K562 (cell line): ENCODE measurements around the gene THAP9.

ENCODE experiments used
- EHMT2 ChIP-seq: fragments of 450-650 bp; IDR thresholded peaks from 2 replicates; pipeline ENCODE4 v1.6.1; 2018; ENCODE audit warnings: antibody characterized with exemption
- EP300 ChIP-seq: IDR thresholded peaks from 2 replicates; pipeline ENCODE4 v1.6.1; 2012; ENCODE audit warnings: low read length, improper control_type of control experiment
- GABPA ChIP-seq: fragments of 200-800 bp; sonication (Bioruptor generic); conservative IDR thresholded peaks from 2 replicates; pipeline ENCODE4 v1.6.1; 2016; ENCODE audit warnings: low read depth, missing genetic modification characterization, missing compliant biosample characterization
- MIER1 ChIP-seq: fragments of 450-650 bp; IDR thresholded peaks from 2 replicates; pipeline ENCODE4 v1.6.1; 2016; ENCODE audit warnings: antibody characterized with exemption, mild to moderate bottlenecking, low read depth
- NBN ChIP-seq: fragments of 450-650 bp; IDR thresholded peaks from 2 replicates; pipeline ENCODE4 v1.6.1; 2016; ENCODE audit warnings: low read depth, mild to moderate bottlenecking
- NR2C2 ChIP-seq, 2 experiments: fragments of 200-800 bp in 1 of 2; sonication (Bioruptor generic) in 1 of 2; sonication (generic) in 1 of 2; formaldehyde crosslinking in 1 of 2; IDR thresholded peaks; 2 replicates each; pipeline versions ENCODE4 v1.6.1 to v1.8.0; 2016 to 2022; ENCODE audit warnings: mild to moderate bottlenecking in 1 of 2, missing compliant biosample characterization in 1 of 2, missing genetic modification characterization in 1 of 2, missing genetic modification reagents in 1 of 2
- RBM39 ChIP-seq: fragments of 200-400 bp; formaldehyde crosslinking; optimal IDR thresholded peaks from 2 replicates; pipeline ENCODE3; 2018; ENCODE audit warnings: low read depth, low read length
- SIX5 ChIP-seq, 2 experiments: IDR thresholded peaks; 2 replicates each; pipeline ENCODE4 v1.6.1; 2011; ENCODE audit warnings: low read length in 2 of 2, borderline replicate concordance in 1 of 2, low read depth in 1 of 2, mild to moderate bottlenecking in 1 of 2, moderate library complexity in 1 of 2; ENCODE audit not compliant: insufficient read depth in 1 of 2
- TF ChIP-seq, protein P1 (sequence below): sonication (generic); formaldehyde crosslinking; IDR thresholded peaks from 2 replicates; pipeline ENCODE4 v1.4.0; 2020; ENCODE audit warnings: mild to moderate bottlenecking, missing genetic modification reagents
- TF ChIP-seq, protein P2 (sequence below), 3 experiments: IDR thresholded peaks in 2 of 3; conservative IDR thresholded peaks in 1 of 3; 2 replicates each; pipeline ENCODE4 v1.5.1; 2011 to 2012; ENCODE audit warnings: low read length in 3 of 3, mild to moderate bottlenecking in 3 of 3, control low read depth in 2 of 3, improper control_type of control experiment in 1 of 3, inconsistent platforms in 1 of 3, low read depth in 1 of 3, mixed read lengths in 1 of 3, moderate library complexity in 1 of 3; ENCODE audit not compliant: insufficient read depth in 2 of 3
- TF ChIP-seq, protein P3 (sequence below): fragments of 450-650 bp; formaldehyde crosslinking; IDR thresholded peaks from 2 replicates; pipeline ENCODE4 v1.4.0; 2022; ENCODE audit warnings: missing genetic modification characterization

DNA sequence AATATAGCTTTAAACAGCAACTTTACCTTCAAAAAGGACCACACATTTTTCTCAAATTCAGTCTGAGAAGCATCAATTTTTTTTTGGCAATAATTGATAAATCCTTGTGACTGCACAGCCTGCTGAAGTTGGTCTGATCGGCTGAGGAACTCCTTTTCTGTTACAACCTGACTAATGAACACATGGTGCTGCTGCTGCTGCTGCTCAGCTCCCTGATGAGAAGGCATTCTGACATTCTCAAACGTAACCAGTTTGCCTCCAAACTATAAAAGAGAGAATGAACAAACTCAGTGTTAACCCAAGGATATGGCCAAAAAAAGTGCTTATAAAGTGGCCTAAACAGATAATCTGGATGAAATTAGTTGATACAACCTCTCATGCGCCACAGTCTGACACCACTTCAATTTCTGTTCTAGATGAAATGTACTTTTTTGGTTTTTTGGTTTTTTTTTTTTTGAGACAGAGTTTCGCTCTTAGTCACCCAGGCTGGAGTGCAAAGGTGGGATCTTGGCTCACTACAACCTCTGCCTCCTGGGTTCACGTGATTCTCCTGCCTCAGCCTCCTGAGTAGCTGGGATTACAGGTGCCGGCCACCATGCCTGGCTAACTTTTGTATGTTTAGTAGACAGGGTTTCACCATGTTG, 36.1 kb upstream of the THAP9 start:
- TF ChIP-seq NBN: no peak
- TF ChIP-seq, protein P1, sequence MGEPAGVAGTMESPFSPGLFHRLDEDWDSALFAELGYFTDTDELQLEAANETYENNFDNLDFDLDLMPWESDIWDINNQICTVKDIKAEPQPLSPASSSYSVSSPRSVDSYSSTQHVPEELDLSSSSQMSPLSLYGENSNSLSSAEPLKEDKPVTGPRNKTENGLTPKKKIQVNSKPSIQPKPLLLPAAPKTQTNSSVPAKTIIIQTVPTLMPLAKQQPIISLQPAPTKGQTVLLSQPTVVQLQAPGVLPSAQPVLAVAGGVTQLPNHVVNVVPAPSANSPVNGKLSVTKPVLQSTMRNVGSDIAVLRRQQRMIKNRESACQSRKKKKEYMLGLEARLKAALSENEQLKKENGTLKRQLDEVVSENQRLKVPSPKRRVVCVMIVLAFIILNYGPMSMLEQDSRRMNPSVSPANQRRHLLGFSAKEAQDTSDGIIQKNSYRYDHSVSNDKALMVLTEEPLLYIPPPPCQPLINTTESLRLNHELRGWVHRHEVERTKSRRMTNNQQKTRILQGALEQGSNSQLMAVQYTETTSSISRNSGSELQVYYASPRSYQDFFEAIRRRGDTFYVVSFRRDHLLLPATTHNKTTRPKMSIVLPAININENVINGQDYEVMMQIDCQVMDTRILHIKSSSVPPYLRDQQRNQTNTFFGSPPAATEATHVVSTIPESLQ: no peak
- TF ChIP-seq GABPA (tag): no peak
- no peak for TF ChIP-seq EHMT2
- TF ChIP-seq, protein P2, sequence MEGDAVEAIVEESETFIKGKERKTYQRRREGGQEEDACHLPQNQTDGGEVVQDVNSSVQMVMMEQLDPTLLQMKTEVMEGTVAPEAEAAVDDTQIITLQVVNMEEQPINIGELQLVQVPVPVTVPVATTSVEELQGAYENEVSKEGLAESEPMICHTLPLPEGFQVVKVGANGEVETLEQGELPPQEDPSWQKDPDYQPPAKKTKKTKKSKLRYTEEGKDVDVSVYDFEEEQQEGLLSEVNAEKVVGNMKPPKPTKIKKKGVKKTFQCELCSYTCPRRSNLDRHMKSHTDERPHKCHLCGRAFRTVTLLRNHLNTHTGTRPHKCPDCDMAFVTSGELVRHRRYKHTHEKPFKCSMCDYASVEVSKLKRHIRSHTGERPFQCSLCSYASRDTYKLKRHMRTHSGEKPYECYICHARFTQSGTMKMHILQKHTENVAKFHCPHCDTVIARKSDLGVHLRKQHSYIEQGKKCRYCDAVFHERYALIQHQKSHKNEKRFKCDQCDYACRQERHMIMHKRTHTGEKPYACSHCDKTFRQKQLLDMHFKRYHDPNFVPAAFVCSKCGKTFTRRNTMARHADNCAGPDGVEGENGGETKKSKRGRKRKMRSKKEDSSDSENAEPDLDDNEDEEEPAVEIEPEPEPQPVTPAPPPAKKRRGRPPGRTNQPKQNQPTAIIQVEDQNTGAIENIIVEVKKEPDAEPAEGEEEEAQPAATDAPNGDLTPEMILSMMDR (IDR thresholded peaks at IDR 0.05 in 2 of 3, conservative IDR thresholded peaks at IDR 0.05 in 1 of 3; ENCODE audit: insufficient read depth in 2 of 3, low read depth in 1 of 3, low read length in 3 of 3): no peak
- no peak for TF ChIP-seq NR2C2 (CRISPR knock-in tag; IDR thresholded peaks at IDR 0.05)
- no peak for TF ChIP-seq NR2C2 (tag; IDR thresholded peaks at IDR 0.05)
- no peak for TF ChIP-seq EP300
- TF ChIP-seq, protein P3, sequence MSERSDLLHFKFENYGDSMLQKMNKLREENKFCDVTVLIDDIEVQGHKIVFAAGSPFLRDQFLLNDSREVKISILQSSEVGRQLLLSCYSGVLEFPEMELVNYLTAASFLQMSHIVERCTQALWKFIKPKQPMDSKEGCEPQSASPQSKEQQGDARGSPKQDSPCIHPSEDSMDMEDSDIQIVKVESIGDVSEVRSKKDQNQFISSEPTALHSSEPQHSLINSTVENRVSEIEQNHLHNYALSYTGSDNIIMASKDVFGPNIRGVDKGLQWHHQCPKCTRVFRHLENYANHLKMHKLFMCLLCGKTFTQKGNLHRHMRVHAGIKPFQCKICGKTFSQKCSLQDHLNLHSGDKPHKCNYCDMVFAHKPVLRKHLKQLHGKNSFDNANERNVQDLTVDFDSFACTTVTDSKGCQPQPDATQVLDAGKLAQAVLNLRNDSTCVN: no peak
- no peak for TF ChIP-seq SIX5 (IDR thresholded peaks at IDR 0.05; ENCODE audit: borderline replicate concordance in 1 of 2, insufficient read depth in 1 of 2, low read depth in 1 of 2, low read length in 2 of 2)
- TF ChIP-seq RBM39: no peak
- TF ChIP-seq MIER1: no peak
